ENCODE measurements around the gene KRT12.
A peak's percentile ranks its signal among the peaks of the same experiment; 100 is the strongest.

KRT12 gene

DNA sequence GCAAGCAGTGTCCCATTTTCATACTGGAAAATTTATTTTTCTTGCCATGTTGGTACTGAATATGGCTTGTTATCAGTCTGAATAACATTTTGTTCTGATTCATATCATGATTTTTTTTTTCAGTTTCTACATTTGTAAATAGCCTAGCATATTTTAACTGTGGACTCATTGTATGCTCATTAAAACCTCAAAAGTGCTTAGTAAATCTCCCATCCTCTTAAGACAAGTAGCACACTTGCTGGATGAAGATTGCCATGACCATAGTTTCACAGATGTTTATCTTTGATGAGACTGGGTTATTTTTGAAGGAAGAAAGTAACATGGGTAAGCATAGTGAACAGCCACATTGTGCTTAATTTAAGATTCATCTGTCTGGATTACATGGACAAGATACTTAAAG lies 45.5 kb downstream of the KRT12 start:
- no peak for TF ChIP-seq TOX (CRISPR knock-in tag; IDR thresholded peaks at IDR 0.05; ENCODE audit: borderline replicate concordance)
- no peak for TF ChIP-seq ZNF70 (CRISPR knock-in tag; IDR thresholded peaks at IDR 0.05)
- no peak for TF ChIP-seq ISL1 (CRISPR knock-in tag; IDR thresholded peaks at IDR 0.05)
- no peak for ATAC-seq

DNA sequence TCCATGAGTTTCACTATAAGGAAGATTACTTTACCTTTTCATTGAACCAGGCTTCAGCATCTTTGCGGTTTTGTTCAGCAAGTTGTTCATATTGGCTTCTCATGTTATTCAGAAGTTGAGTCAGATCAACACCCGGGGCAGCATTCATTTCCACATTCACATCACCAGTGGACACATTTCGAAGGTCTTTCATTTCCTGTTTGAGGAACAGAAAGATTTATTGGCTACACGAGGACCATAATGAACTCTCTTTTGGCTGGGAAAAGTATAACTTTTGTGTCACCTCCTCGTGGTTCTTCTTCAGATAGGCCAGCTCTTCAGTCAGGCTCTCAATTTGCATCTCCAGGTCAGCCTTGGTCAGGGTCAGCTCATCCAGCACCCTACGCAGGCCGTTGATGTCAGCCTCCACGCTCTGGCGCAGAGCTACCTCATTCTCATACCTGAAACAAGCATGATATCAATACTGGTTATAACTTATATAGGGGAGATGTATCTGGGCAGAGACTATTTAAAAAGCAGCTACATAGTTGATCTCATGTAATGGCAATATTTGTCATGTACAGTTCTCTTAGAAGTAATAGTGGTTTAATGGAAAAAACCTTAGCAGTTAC lies 46.7 kb downstream of the KRT12 start:
- TF ChIP-seq PPARA (CRISPR knock-in tag; IDR thresholded peaks at IDR 0.05; ENCODE audit: borderline replicate concordance) (no peak), CSDC2 (CRISPR knock-in tag; IDR thresholded peaks at IDR 0.05) (no peak), ZFP3 (CRISPR knock-in tag; IDR thresholded peaks at IDR 0.05) (no peak)
- ATAC-seq, result no peak

DNA sequence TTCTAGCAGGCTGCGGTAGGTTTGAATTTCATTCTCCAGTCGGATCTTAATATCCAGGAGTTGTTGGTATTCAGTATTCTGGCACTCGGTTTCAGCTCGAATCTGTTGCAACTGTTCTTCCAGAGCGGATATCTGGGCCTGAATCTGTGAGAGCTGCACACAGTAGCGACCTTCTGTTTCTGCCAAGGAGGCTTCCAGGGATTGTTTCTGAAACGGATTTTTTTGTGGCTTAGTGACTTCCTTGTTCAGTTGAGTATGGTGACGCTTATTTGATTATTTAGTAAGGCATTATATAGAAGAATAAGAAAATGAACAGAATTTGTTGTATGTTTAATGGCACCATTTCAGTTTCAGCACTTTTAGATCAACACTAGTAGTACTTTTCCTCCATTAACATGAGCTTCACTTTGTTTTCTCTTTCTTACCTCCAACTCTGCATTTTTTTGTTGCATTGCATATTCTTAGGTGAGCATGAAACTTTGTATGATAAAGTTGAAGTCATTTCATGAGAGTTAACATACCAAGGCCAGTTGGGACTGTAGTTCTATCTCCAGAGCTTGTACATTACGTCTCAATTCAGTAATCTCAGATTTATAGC lies 47.4 kb downstream of the KRT12 start:
- TF ChIP-seq BACH2 (CRISPR knock-in tag; IDR thresholded peaks at IDR 0.05; ENCODE audit: borderline replicate concordance) (no peak), ZFP3 (CRISPR knock-in tag; IDR thresholded peaks at IDR 0.05) (no peak), RARB (CRISPR knock-in tag; IDR thresholded peaks at IDR 0.05) (no peak), PPARA (CRISPR knock-in tag; IDR thresholded peaks at IDR 0.05; ENCODE audit: borderline replicate concordance) (no peak), ISL1 (CRISPR knock-in tag; IDR thresholded peaks at IDR 0.05) (no peak), ZNF565 (CRISPR knock-in tag; conservative IDR thresholded peaks at IDR 0.05; ENCODE audit: low read depth) (no peak), ESRRG (CRISPR knock-in tag; IDR thresholded peaks at IDR 0.05) (no peak), ZFP30 (CRISPR knock-in tag; IDR thresholded peaks at IDR 0.05) (no peak)
- TF ChIP-seq, protein P1, sequence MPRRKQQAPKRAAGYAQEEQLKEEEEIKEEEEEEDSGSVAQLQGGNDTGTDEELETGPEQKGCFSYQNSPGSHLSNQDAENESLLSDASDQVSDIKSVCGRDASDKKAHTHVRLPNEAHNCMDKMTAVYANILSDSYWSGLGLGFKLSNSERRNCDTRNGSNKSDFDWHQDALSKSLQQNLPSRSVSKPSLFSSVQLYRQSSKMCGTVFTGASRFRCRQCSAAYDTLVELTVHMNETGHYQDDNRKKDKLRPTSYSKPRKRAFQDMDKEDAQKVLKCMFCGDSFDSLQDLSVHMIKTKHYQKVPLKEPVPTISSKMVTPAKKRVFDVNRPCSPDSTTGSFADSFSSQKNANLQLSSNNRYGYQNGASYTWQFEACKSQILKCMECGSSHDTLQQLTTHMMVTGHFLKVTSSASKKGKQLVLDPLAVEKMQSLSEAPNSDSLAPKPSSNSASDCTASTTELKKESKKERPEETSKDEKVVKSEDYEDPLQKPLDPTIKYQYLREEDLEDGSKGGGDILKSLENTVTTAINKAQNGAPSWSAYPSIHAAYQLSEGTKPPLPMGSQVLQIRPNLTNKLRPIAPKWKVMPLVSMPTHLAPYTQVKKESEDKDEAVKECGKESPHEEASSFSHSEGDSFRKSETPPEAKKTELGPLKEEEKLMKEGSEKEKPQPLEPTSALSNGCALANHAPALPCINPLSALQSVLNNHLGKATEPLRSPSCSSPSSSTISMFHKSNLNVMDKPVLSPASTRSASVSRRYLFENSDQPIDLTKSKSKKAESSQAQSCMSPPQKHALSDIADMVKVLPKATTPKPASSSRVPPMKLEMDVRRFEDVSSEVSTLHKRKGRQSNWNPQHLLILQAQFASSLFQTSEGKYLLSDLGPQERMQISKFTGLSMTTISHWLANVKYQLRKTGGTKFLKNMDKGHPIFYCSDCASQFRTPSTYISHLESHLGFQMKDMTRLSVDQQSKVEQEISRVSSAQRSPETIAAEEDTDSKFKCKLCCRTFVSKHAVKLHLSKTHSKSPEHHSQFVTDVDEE (CRISPR knock-in tag; IDR thresholded peaks at IDR 0.05), result no peak
- TF ChIP-seq, protein P2, sequence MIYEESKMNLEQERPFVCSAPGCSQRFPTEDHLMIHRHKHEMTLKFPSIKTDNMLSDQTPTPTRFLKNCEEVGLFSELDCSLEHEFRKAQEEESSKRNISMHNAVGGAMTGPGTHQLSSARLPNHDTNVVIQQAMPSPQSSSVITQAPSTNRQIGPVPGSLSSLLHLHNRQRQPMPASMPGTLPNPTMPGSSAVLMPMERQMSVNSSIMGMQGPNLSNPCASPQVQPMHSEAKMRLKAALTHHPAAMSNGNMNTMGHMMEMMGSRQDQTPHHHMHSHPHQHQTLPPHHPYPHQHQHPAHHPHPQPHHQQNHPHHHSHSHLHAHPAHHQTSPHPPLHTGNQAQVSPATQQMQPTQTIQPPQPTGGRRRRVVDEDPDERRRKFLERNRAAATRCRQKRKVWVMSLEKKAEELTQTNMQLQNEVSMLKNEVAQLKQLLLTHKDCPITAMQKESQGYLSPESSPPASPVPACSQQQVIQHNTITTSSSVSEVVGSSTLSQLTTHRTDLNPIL (CRISPR knock-in tag; IDR thresholded peaks at IDR 0.05; ENCODE audit: low read depth), result no peak
- no peak for ATAC-seq

DNA sequence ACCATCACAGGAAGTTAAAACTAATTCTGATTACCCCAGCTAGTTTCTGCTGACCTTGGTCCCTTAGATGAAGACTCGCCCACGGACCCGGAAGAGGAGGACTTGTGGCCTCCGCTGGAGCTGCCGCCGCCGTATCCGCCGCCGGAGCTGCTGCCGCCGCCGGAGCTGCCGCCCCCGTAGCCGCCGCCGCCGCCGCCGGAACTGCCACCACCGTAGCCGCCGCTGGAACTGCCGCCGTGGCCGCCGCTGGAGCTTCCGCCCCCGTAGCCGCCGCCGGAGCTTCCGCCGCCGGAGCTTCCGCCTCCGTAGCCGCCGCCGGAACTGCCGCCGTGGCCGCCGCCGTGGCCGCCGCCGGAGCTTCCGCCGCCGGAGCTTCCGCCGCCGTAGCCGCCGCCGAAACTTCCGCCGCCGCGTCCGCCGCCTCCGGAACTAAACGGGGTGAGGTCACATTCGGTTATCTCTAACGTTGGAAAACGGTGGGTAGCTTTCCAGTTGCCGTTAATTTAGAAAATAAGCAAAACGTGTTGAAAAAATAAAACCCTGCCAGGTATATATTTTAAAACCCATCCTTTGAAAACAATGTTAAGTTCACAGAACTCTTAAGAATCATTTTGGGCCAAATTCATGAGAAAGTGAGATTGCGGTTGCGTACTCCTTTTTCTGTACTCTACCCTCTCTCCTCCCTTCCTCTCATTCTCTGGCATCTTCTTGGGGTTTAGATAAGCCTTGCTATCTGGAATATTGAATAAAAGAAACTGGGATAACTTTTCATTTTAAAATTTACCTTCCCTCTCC lies 48.1 kb downstream of the KRT12 start:
- peak; percentile 92 for ATAC-seq

More for the DNA sequence above, 48.1 kb downstream of the KRT12 start:
- TF ChIP-seq CSDC2 (CRISPR knock-in tag; IDR thresholded peaks at IDR 0.05), result no peak
- TF ChIP-seq SNAI2 (CRISPR knock-in tag; IDR thresholded peaks at IDR 0.05), result peak; percentile 90
- TF ChIP-seq, protein P1 (CRISPR knock-in tag; IDR thresholded peaks at IDR 0.05), result peak; percentile 61; the same call in 1 of the 2 replicates
- 0 out of 2 replicates have a peak, but pooled peaks have one; percentile 22 for TF ChIP-seq ESRRG (CRISPR knock-in tag; IDR thresholded peaks at IDR 0.05)
- peak; percentile 75; the same call in 1 of the 2 replicates for TF ChIP-seq ZNF565 (CRISPR knock-in tag; conservative IDR thresholded peaks at IDR 0.05; ENCODE audit: low read depth)
- TF ChIP-seq ARNTL (CRISPR knock-in tag; IDR thresholded peaks at IDR 0.05; ENCODE audit: borderline replicate concordance, low read depth), result 0 out of 2 replicates have a peak, but pooled peaks have one; percentile 23
- 0 out of 2 replicates have a peak, but pooled peaks have one; percentile 14 for TF ChIP-seq ZNF8 (CRISPR knock-in tag; IDR thresholded peaks at IDR 0.05)
- peak; percentile 29; the same call in 1 of the 2 replicates for TF ChIP-seq ISL1 (CRISPR knock-in tag; IDR thresholded peaks at IDR 0.05)
- no peak for TF ChIP-seq ZFP30 (CRISPR knock-in tag; IDR thresholded peaks at IDR 0.05)
- no peak for TF ChIP-seq ZC3H10 (CRISPR knock-in tag; IDR thresholded peaks at IDR 0.05)
- TF ChIP-seq PPARA (CRISPR knock-in tag; IDR thresholded peaks at IDR 0.05; ENCODE audit: borderline replicate concordance), result peak; percentile 84

Data from SK-N-SH treated with all-trans-retinoic acid at 6 μM for 48 hours (cell line).